Thyroid gland (tissue), 4 donors: Measurements from ENCODE around the gene NFASC.

Experiments used
- POLR2A ChIP-seq, 2 donors: fragments of 450-650 bp; IDR thresholded peaks; one replicate each; pipeline ENCODE4 v1.6.1; 2017; ENCODE audit warnings: antibody characterized with exemption in 2 of 2, mild to moderate bottlenecking in 2 of 2, moderate library complexity in 1 of 2
- TF ChIP-seq, protein P1 (sequence below), 6 experiments: fragments of 200-600 bp in 3 of 6; fragments of 450-650 bp in 3 of 6; sonication (generic) in 3 of 6; IDR thresholded peaks; one replicate each; pipeline ENCODE4 v1.5.1; 2016 to 2019; ENCODE audit warnings: antibody characterized with exemption in 6 of 6, mild to moderate bottlenecking in 2 of 6, inconsistent platforms in 1 of 6, moderate library complexity in 1 of 6

DNA sequence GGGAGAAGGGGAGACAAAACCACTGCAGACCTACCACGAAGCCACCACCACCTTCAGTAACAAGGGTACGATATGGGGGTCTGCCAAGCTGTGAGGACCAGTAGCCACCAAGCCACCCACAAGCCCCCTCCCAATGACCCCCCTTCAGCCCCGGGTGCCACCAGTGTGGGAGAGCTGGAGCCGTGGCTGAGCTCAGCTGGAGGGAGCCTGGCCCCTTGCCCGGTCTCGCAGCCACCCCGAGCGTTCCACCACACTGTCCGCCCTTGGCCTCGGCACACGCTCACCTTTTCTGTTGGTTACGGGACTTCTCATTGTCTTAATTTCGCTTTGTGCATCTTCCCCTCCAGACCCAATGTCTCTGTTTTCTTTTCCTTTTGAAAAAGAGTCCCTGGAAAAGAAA is 145.9 kb downstream of the NFASC start:
- TF ChIP-seq, protein P1, sequence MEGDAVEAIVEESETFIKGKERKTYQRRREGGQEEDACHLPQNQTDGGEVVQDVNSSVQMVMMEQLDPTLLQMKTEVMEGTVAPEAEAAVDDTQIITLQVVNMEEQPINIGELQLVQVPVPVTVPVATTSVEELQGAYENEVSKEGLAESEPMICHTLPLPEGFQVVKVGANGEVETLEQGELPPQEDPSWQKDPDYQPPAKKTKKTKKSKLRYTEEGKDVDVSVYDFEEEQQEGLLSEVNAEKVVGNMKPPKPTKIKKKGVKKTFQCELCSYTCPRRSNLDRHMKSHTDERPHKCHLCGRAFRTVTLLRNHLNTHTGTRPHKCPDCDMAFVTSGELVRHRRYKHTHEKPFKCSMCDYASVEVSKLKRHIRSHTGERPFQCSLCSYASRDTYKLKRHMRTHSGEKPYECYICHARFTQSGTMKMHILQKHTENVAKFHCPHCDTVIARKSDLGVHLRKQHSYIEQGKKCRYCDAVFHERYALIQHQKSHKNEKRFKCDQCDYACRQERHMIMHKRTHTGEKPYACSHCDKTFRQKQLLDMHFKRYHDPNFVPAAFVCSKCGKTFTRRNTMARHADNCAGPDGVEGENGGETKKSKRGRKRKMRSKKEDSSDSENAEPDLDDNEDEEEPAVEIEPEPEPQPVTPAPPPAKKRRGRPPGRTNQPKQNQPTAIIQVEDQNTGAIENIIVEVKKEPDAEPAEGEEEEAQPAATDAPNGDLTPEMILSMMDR (IDR thresholded peaks at IDR 0.05) = no peak
- TF ChIP-seq POLR2A (IDR thresholded peaks at IDR 0.05) = no peak
